HG03565 (cell line): Measurements from ENCODE around the gene RAP1A.
A peak's percentile ranks its signal among the peaks of the same experiment; 100 is the strongest.

Source experiments
- ATAC-seq: cut with Tn5 transposase; IDR thresholded peaks from one replicate; pipeline ENCODE4 v1.9.1; 2021; ENCODE audit warnings: mild to moderate bottlenecking, moderate library complexity; ENCODE audit not compliant: unreplicated experiment

The RAP1A gene

GRCh38 chr1:111751906-111752575 lies 132.5 kb downstream of the RAP1A start:
- ATAC-seq: no peak

GRCh38 chr1:111754984-111755330 lies 135.4 kb downstream of the RAP1A start:
- no peak for ATAC-seq

- ATAC-seq: peak; percentile 84
Measured at GRCh38 chr1:111755331-111756123, 135.9 kb downstream of the RAP1A start, which contains the start of gene DDX20. Gene DDX20, plus strand, starts transcription at chr1:111755901. Its CDS starts 24 bp downstream, at chr1:111755925.

- peak; percentile 16 for ATAC-seq
Measured at GRCh38 chr1:111756124-111756513, 136.5 kb downstream of the RAP1A start.

GRCh38 chr1:111758373-111758772 lies 138.8 kb downstream of the RAP1A start:
- no peak for ATAC-seq

GRCh38 chr1:111761717-111762116 lies 142.1 kb downstream of the RAP1A start:
- ATAC-seq: no peak

- no peak for ATAC-seq
Measured at GRCh38 chr1:111762332-111762731, 142.7 kb downstream of the RAP1A start.
